ENCODE results near the gene YPEL4. TPM values are rescaled to one million over a fixed set of nuclear protein-coding genes. Genes with fewer than 3 reads are reported as not detected.

The YPEL4 gene
- polyA plus RNA-seq, 1 of the 3 experiments (the other 2 are of a cell fraction), result 2.3 TPM

- no peak for TF ChIP-seq REST (IDR thresholded peaks at IDR 0.05; ENCODE audit: low read depth, low read length)
- no peak for TF ChIP-seq GATA2 (CRISPR knock-in tag; IDR thresholded peaks at IDR 0.05)
- TF ChIP-seq EZH2phosphoT487 (IDR thresholded peaks at IDR 0.05; ENCODE audit: borderline replicate concordance, low read depth), result no peak
- no peak for TF ChIP-seq CTCF (IDR thresholded peaks at IDR 0.05)
Observed at GRCh38 chr11:57667117-57667735, 17.5 kb upstream of the YPEL4 start (continued).

- H3K4me3 ChIP-seq (ENCODE audit: low read depth in 2 of 2, low read length in 1 of 2), result no peak overlapping the region
- H4K20me1 ChIP-seq (ENCODE audit: insufficient read depth), result no peaks in the 10 kb centered on the region
- POLR2A ChIA-PET, result no interaction called here
- H3F3A ChIP-seq (replicated peaks; ENCODE audit: insufficient read depth), result no peaks in the 10 kb centered on the region
- DNase-seq, result no peak
- H3K36me3 ChIP-seq (replicated peaks in 1 of 2; ENCODE audit: control insufficient read depth in 1 of 2, insufficient read depth in 2 of 2, low read length in 1 of 2), result peaks cover 24 to 27% of the 10 kb centered on the region in 2 experiments
- no peak overlapping the region for H3K4me2 ChIP-seq
- no peaks in the 10 kb centered on the region for H3K9me3 ChIP-seq
- H3K9me2 ChIP-seq, result no peaks in the 10 kb centered on the region
- H3K27me3 ChIP-seq (ENCODE audit: insufficient read depth), result no peaks in the 10 kb centered on the region
- H3K9ac ChIP-seq, result no peak overlapping the region
- no peak overlapping the region for H3K27ac ChIP-seq (ENCODE audit: low read depth in 2 of 2, low read length in 1 of 2)
- H3K4me1 ChIP-seq (ENCODE audit: control insufficient read depth in 1 of 2, insufficient read depth in 2 of 2, low read depth in 1 of 2, low read length in 1 of 2), result peaks cover 3 to 6% of the 10 kb centered on the region in 2 experiments; a peak in 3 of 4 replicates
- CTCF ChIA-PET, result interaction anchor here (3.8 kb wide), 1 partner anchor 95 kb away, joined by 12 read pairs; the partner anchor contains the start of gene UBE2L6
- no peak overlapping the region for H2AFZ ChIP-seq (ENCODE audit: low read depth)
- 83% methylated on average over 9 of the region's 9 CpGs for WGBS (ENCODE audit: low lambda C conversion rate)
- H3K79me2 ChIP-seq (ENCODE audit: insufficient read depth), result peaks cover 33% of the 10 kb centered on the region
- TF ChIP-seq GABPA (IDR thresholded peaks at IDR 0.05; ENCODE audit: low read depth), result no peak
- no peak for TF ChIP-seq RXRA (IDR thresholded peaks at IDR 0.05; ENCODE audit: borderline replicate concordance, low read depth)
- no peak for TF ChIP-seq GATA2 (CRISPR knock-in tag; IDR thresholded peaks at IDR 0.05)
- TF ChIP-seq FOSL2 (IDR thresholded peaks at IDR 0.05; ENCODE audit: borderline replicate concordance, low read depth), result no peak
- no peak for TF ChIP-seq PBX3 (IDR thresholded peaks at IDR 0.05)
- TF ChIP-seq SMC3 (IDR thresholded peaks at IDR 0.05; ENCODE audit: low read depth, low read length), result no peak
- TF ChIP-seq RAD21 (IDR thresholded peaks at IDR 0.05; ENCODE audit: low read length), result no peak
- TF ChIP-seq JUND (IDR thresholded peaks at IDR 0.05), result no peak
- TF ChIP-seq EP300 (IDR thresholded peaks at IDR 0.05; ENCODE audit: borderline replicate concordance in 1 of 2, low read depth in 1 of 2, low read length in 1 of 2), result no peak
- no peak for TF ChIP-seq CTCF (IDR thresholded peaks at IDR 0.05)
- no peak for TF ChIP-seq POLR2AphosphoS5 (IDR thresholded peaks at IDR 0.05; ENCODE audit: low read depth, low read length)
- no peak for TF ChIP-seq REST (IDR thresholded peaks at IDR 0.05; ENCODE audit: low read depth, low read length)
- TF ChIP-seq USF1 (IDR thresholded peaks at IDR 0.05; ENCODE audit: borderline replicate concordance, low read depth), result no peak
- no peak for TF ChIP-seq NRF1 (IDR thresholded peaks at IDR 0.05; ENCODE audit: low read depth, low read length)
Observed at GRCh38 chr11:57663975-57664374, 14.3 kb upstream of the YPEL4 start.
